ENCODE data around the gene FAM98C. TPM values are rescaled to one million over a fixed set of nuclear protein-coding genes. Genes with fewer than 3 reads are reported as not detected.
"Not testable (repeated sequence)": the region's sequence is repeated elsewhere in the genome, so short reads cannot be mapped to it uniquely, and the experiment has no call there.

FAM98C gene
- total and polyA plus RNA-seq, 2 experiments from 2014 or later: 9.9 to 20.2 TPM

DNA sequence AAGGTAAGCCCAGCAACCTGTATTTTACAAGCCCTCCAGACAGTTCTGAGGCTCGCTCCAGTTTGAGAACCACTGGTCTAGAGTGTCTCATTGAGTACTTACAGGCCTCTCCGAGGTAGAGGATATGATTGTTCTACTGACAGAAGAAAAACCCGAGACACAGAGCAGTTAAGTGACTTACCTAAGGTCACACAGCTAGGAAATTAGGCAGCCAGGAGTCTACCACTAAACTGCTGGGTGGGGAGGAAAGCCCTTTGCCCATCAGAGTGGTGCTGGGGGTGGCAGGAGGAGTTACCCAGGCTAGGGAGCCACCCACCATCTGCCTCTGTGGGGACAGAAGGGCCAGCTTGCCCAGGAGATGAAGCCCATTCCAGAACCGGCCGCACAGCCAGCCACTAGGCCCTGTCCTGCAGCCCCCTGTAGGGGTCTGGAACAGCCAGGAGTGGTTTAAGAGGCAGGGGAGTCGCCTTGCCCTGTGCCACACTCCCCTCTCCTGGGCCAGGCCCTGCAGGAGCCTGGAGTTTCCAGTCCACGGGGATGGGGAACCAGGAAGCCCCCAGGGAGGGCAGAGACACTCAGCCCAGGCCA, 22.4 kb downstream of the FAM98C start:
- no peaks in the 10 kb centered on the region for H3K9me3 ChIP-seq (ENCODE audit: low read depth)
- H3K4me1 ChIP-seq (ENCODE audit: insufficient read depth): no peaks in the 10 kb centered on the region
- no peak overlapping the region for H3K4me3 ChIP-seq
- H3K79me2 ChIP-seq: no peaks in the 10 kb centered on the region
- H4K20me1 ChIP-seq (ENCODE audit: insufficient read depth, poor library complexity, severe bottlenecking): no peaks in the 10 kb centered on the region
- WGBS (ENCODE audit: low lambda C conversion rate, missing lambda C conversion rate): 77% methylated on average over 7 of the region's 7 CpGs
- H3K27ac ChIP-seq: no peak overlapping the region
- H3K27me3 ChIP-seq: no peaks in the 10 kb centered on the region
- no peaks in the 10 kb centered on the region for H3K9me2 ChIP-seq (replicated peaks; ENCODE audit: insufficient read depth)
- TF ChIP-seq EZH2phosphoT487 (IDR thresholded peaks at IDR 0.05; ENCODE audit: low read depth, severe bottlenecking, unreplicated experiment): no peak
- TF ChIP-seq, protein P1, sequence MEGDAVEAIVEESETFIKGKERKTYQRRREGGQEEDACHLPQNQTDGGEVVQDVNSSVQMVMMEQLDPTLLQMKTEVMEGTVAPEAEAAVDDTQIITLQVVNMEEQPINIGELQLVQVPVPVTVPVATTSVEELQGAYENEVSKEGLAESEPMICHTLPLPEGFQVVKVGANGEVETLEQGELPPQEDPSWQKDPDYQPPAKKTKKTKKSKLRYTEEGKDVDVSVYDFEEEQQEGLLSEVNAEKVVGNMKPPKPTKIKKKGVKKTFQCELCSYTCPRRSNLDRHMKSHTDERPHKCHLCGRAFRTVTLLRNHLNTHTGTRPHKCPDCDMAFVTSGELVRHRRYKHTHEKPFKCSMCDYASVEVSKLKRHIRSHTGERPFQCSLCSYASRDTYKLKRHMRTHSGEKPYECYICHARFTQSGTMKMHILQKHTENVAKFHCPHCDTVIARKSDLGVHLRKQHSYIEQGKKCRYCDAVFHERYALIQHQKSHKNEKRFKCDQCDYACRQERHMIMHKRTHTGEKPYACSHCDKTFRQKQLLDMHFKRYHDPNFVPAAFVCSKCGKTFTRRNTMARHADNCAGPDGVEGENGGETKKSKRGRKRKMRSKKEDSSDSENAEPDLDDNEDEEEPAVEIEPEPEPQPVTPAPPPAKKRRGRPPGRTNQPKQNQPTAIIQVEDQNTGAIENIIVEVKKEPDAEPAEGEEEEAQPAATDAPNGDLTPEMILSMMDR (IDR thresholded peaks at IDR 0.05; ENCODE audit: poor library complexity): no peak
- no peak for TF ChIP-seq EZH2 (IDR thresholded peaks at IDR 0.05; ENCODE audit: borderline replicate concordance)
- H3K4me2 ChIP-seq: no peak overlapping the region
- no peak overlapping the region for H2AFZ ChIP-seq
- DNase-seq (ENCODE audit: low spot score): no peak
- H3K36me3 ChIP-seq (replicated peaks; ENCODE audit: insufficient read depth, low read depth): no peaks in the 10 kb centered on the region

DNA sequence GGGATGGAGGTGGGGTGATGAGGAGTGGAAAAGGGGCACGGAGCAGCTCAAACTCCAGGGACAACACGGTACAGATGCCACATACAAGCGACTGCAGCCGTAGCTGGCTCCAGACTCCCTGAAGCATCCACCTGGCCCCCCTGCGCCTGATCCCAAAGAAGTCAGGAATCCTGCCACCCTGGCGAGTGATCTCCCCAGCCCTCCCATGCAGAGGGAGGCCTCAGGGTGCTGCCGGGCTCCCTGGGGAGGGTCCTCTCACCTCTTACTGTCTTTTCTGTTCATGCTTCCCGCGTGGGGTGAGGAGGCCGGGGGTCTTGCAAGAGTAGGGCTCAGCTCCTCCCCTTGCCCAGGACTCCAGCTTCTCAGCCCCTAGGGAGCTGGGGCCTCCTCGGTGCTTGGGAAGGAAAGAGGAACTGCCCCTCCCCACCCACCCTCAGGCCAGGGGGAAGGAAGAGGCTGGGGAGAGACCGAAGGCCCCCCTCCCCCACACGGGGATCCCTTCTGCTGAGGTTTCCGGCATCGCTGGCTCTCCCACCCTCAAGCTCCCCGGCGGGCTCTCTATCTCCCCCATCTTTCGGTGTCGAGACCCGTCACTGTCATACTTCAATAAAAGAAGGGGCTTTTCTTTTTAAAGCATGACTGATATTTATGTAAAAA, 23.0 kb downstream of the FAM98C start, which contains the start of gene RASGRP4:
RASGRP4 (minus strand) TSS at position 410 of the 657 bp plus-strand sequence; CDS start at position 282, 128 bp downstream.
- Histone ChIP-seq H3K4me2 (no peak within 1 kb of the TSS), H3K27me3 (no peaks in the 10 kb centered on the region), H3K36me3 (replicated peaks; ENCODE audit: insufficient read depth, low read depth) (no peaks in the 10 kb centered on the region), H2AFZ (no peak within 1 kb of the TSS), H3K27ac (no peak within 1 kb of the TSS), H3K4me1 (ENCODE audit: insufficient read depth) (no peaks in the 10 kb centered on the region), H3K4me3 (no peak within 1 kb of the TSS), H4K20me1 (ENCODE audit: insufficient read depth, poor library complexity, severe bottlenecking) (no peaks in the 10 kb centered on the region), H3K79me2 (no peaks in the 10 kb centered on the region), H3K9me3 (ENCODE audit: low read depth) (no peaks in the 10 kb centered on the region), H3K9me2 (replicated peaks; ENCODE audit: insufficient read depth) (no peaks in the 10 kb centered on the region)
- TF ChIP-seq EZH2 (IDR thresholded peaks at IDR 0.05; ENCODE audit: borderline replicate concordance): no peak
- TF ChIP-seq, protein P1 (IDR thresholded peaks at IDR 0.05; ENCODE audit: poor library complexity): no peak
- TF ChIP-seq EZH2phosphoT487 (IDR thresholded peaks at IDR 0.05; ENCODE audit: low read depth, severe bottlenecking, unreplicated experiment): no peak
- no peak for DNase-seq (ENCODE audit: low spot score)
- WGBS (ENCODE audit: low lambda C conversion rate, missing lambda C conversion rate): 56% methylated on average over 16 of the region's 20 CpGs

DNA sequence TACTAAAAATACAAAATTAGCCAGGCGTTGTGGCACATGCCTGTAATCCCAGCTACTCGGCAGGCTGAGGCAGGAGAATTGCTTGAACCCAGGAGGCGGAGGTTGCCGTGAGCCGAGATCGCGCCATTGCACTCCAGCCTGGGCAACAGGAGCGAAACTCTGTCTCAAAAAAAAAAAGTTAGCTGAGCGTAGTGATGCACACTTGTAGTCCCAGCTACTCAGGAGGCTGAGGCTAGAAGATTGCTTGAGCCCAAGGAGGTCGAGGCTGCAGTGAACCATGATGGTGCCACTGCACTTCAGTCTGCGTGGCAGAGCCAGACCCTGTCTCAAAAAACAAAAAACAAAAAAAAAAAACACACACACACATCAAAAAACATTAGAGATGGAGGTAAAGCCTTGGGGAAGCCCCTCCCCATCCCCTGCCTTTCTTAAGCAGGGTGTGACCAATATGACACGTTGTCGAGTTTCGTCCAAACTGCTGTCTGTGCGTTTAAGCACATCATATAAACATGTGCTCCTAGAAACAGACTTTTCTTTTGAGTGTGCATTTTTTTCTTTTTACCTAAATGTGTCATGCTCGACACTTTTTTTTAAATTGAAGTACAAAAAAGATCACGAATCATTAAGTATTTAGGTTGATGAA, 24.3 kb downstream of the FAM98C start:
- not testable (repeated sequence) for DNase-seq (ENCODE audit: low spot score); H3K9me3 ChIP-seq (ENCODE audit: low read depth); H3K4me3 ChIP-seq; H2AFZ ChIP-seq; H3K9me2 ChIP-seq (replicated peaks; ENCODE audit: insufficient read depth); H3K4me1 ChIP-seq (ENCODE audit: insufficient read depth); H4K20me1 ChIP-seq (ENCODE audit: insufficient read depth, poor library complexity, severe bottlenecking); H3K4me2 ChIP-seq; H3K27ac ChIP-seq; H3K36me3 ChIP-seq (replicated peaks; ENCODE audit: insufficient read depth, low read depth); H3K79me2 ChIP-seq; H3K27me3 ChIP-seq
- WGBS (ENCODE audit: low lambda C conversion rate, missing lambda C conversion rate): 85% methylated on average over 17 of the region's 17 CpGs
